ENCODE data around the gene CTNNA2. TPM values are rescaled to one million over a fixed set of nuclear protein-coding genes. Genes with fewer than 3 reads are reported as not detected.

Gene CTNNA2
- total RNA-seq, 1 donor from 2014 or later: not detected

GRCh38 chr2:79611448-79612016, 98.7 kb downstream of the CTNNA2 start:
- no peak for DNase-seq (ENCODE audit: low read depth, low spot score)

DNA sequence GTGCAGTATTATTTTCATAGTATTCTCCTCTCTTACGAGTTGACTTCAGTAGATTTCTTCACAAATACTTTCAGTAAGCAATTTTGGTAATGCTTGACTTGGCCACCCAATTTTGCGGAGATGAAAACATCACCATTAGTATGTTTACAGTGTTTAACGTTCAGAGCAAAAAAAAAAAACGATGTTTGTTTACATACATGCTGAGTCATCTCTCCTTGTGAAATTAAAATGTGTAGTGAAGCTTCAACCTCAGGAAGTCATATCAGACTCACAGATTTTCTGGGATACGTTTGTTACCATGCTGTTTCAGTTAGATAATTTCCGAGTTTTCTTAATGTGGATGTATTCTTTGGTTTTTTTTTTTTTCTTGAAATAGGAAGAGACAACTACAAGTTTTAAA, 100.1 kb downstream of the CTNNA2 start:
- no peak for DNase-seq (ENCODE audit: low read depth, low spot score)

- DNase-seq (ENCODE audit: low read depth, low spot score): no peak
These were observed 106.6 kb downstream of the CTNNA2 start for GRCh38 chr2:79619442-79619841.

DNA sequence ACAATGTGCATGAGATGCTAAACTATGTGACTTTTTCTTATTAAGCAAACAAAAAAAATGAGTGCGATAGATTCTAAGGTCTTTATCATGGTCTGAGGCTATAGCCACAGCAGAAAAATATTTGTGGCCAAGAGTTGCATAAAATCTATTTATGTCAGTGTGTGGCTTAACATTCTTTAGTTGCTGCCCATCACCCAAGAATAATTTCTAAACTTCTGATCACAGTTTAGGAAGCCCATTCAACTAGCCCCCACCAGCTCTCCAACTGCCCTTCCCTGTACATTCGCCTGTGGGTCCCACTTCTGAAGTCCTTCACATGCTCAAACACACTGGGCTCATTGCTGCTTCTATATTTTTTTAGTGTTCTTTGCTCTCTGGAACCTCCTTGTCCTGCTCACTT, 107.1 kb downstream of the CTNNA2 start:
- no peak for DNase-seq (ENCODE audit: low read depth, low spot score)

GRCh38 chr2:79620679-79621078, 107.8 kb downstream of the CTNNA2 start:
- no peak for DNase-seq (ENCODE audit: low read depth, low spot score)

- no peak for DNase-seq (ENCODE audit: low read depth, low spot score)
These were observed 108.4 kb downstream of the CTNNA2 start for GRCh38 chr2:79621252-79621651.

GRCh38 chr2:79621755-79622154, 108.9 kb downstream of the CTNNA2 start:
- DNase-seq (ENCODE audit: low read depth, low spot score): no peak

DNA sequence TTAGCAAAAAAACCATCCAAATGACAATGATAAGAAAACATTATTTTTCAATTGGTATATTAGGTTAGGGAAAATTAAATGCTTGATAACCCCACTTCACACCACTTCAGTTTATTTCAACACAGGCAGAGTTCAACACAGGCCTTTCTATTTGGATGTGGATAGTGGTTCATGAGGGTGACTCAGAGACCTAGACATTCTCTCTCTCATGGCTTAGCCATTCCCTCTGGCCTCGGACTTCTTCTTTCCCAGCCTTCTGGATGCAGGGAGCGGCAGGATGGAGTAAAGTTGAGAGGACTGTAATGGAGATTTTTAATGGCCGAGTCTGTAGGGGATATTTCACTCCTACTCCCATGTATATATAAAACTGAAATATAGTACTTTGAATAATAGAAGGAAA, 109.7 kb downstream of the CTNNA2 start:
- DNase-seq (ENCODE audit: low read depth, low spot score): no peak

GRCh38 chr2:79627237-79627636, 114.4 kb downstream of the CTNNA2 start:
- DNase-seq (ENCODE audit: low read depth, low spot score): no peak

DNA sequence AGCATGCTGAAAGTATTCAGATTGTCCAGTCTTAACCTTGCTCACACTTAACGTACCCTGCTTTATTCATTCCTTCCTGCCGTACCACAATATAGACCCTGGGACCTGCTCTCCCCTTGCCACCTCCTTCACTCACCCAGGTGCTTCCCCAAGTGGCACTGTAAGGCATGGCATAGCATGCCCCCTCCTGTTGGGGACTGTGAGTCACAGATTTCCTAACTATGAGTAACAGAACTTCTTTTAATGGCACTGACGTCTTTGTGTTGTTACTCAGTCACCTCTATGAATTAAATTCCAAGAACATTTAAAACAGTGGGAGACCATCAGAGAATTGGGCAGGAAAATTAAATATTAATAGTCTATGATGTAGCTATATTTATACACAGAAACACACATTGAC, 117.2 kb downstream of the CTNNA2 start:
- no peak for DNase-seq (ENCODE audit: low read depth, low spot score)

DNA sequence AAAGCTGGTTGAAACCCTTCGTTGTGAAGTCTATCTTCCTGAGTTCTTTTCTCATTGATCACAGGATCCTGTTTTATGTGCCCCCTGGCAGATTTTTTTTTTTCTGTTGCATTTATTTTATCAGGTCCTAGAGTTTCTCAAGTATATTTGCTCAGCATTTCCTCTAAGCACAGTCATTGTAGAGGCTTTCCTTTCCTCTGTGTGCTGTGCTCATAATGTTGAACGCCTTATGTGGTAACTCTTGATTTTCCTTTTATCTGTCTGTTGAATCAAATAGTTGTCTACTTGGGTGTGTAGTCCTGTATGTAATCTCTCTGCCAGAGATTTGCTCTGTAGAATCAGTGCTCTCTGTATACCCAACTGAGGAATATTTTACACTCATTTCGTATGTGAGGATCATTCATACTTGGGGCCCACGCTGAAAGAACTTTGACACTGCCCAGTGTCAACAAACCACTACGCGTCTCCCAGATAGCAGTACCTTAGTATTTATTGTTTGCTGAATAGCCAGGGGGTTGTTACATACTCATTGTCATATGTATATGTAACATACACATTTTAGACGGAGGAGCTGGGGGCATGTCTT, 118.2 kb downstream of the CTNNA2 start:
- no peak for DNase-seq (ENCODE audit: low read depth, low spot score)

GRCh38 chr2:79638410-79638809, 125.6 kb downstream of the CTNNA2 start:
- DNase-seq (ENCODE audit: low read depth, low spot score): no peak

DNA sequence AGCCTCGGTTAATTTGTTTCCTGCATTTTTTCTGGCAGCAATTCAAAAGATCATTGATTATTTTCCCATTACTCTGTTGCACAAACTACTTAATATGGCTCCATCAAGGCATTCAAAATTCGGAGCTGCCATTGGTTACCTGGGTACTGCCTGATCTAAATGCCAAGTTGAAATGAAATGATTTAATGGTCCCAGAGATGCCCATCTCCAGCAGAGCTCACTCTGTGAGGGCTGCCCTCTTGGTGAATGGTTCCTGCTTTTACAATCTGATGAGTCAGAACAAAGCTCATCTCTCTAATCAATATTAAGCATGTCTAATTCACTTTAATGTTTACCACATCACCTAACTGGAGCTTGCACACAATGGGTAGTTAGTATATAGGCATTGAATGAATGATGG, 126.1 kb downstream of the CTNNA2 start:
- no peak for DNase-seq (ENCODE audit: low read depth, low spot score)

DNA sequence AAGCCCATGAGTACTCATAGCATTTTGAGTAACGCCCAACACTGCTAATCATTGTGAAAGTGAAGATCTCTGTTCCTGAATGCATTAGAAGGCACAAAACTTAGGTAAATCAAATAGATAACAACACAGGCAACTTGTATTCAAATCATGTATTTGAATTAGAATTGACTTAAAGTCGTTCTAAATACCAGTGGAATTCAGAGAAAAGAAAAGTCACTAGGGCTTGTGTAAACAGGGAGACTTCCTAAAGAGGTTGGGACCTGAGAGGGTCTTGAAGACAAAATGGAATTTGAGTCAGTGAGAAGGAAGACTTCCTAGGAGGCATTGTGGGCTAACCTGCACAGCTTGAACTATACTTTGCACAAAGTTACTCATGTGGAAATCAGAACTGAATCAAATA, 127.2 kb downstream of the CTNNA2 start:
- no peak for DNase-seq (ENCODE audit: low read depth, low spot score)

- no peak for DNase-seq (ENCODE audit: low read depth, low spot score)
These were observed 136.7 kb downstream of the CTNNA2 start for GRCh38 chr2:79649531-79649930.

DNA sequence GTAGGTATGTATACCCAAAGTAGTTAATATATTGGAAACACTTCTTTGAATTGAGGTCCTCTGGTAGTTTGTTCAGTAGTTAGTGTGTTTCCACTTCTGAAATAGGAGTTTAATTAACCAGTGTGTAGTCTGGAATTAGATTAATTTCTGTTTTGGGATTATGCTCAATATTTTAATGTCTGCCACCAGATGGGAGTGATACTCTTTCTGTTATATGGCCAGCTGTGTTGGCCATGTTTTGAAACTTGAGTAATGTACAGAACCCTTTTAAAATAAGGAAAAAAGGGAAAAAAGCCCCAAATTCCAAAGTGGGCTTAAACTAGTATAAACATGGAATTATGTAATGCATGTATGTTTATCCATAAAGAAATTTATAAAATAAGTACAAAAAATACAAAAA, 147.7 kb downstream of the CTNNA2 start:
- no peak for DNase-seq (ENCODE audit: low read depth, low spot score)

- DNase-seq (ENCODE audit: low read depth, low spot score): no peak
These were observed 152.2 kb downstream of the CTNNA2 start for GRCh38 chr2:79665091-79665490.

- DNase-seq (ENCODE audit: low read depth, low spot score): no peak
These were observed 153.6 kb downstream of the CTNNA2 start for GRCh38 chr2:79666430-79666829.

GRCh38 chr2:79669714-79670113, 156.9 kb downstream of the CTNNA2 start:
- no peak for DNase-seq (ENCODE audit: low read depth, low spot score)

DNA sequence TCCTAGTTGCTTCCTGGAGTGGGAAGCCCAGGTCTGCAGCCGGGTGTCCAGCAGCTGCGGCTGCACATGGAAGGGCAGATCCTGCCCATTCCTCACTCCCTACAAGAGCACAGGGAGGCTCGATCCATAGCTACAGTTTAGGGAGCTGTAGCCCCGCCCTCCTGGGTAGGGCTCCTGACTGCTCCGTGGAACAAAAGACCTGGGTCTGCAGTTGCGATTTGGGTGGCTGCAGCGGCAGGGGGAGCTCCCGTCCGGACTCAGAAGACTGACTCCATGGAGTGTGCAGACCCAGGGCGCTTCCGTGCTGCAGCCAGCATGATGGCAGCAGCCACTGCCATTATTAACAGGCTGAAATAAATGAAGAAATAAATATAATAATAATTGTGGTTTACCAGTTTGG, 157.3 kb downstream of the CTNNA2 start:
- no peak for DNase-seq (ENCODE audit: low read depth, low spot score)

DNA sequence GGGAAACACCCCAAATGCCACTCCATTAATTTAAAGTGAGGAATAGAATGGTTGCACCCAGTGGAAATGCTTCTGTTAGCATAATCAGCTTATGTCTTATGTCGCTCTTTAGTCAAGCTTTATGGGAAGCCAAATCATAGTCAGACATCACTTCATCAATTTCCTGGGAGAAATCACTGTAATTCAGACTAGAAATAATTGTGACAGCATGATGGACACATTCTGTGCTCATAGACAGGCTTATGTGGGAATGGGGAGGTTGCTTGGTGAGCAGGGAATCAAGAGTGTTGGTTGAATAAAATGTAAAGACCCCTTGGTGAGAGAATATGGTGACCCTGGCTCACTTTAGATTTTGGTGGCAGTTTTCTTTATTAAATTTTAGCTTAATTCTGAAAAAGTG, 174.0 kb downstream of the CTNNA2 start:
- DNase-seq (ENCODE audit: low read depth, low spot score): no peak

GRCh38 chr2:79695248-79695647, 182.4 kb downstream of the CTNNA2 start:
- no peak for DNase-seq (ENCODE audit: low read depth, low spot score)

DNA sequence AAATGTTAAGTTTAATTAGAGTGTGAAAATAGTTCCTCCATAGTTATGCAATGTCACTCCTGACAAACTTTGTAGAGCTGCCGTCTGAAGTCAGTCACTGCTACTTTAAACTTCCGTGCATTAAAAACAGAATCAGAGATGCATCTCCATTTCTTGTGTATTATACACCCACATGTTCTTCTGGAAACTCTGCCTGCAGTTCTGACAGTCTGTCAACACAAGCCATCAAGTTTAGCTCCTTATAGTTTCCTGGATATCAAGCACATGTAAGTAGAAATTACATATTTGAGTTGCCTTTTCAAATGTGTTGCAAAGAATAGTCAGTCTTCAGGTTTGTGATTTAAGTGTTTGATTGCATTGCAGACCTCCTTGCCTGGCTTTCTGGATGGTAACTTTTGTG, 184.3 kb downstream of the CTNNA2 start:
- DNase-seq (ENCODE audit: low read depth, low spot score): no peak

GRCh38 chr2:79700651-79701050, 187.8 kb downstream of the CTNNA2 start:
- no peak for DNase-seq (ENCODE audit: low read depth, low spot score)
